Right hindlimb (tissue), 1 donor: Measurements from ENCODE around the gene PAFAH2.

Source experiments
- DNase-seq: peaks from one replicate; pipeline ENCODE4 v3.0.0-alpha.2; 2018

The PAFAH2 gene

GRCh38 chr1:25926731-25927496, 70.9 kb downstream of the PAFAH2 start:
- DNase-seq = peak; percentile 30

- DNase-seq = no peak
Measured at GRCh38 chr1:25924454-25924853, 73.4 kb downstream of the PAFAH2 start.

- peak; percentile 59 for DNase-seq
Measured at GRCh38 chr1:25922971-25923552, 74.8 kb downstream of the PAFAH2 start.

GRCh38 chr1:25922056-25922970, 75.5 kb downstream of the PAFAH2 start:
- DNase-seq = peak; percentile 63

- DNase-seq = no peak
Measured at GRCh38 chr1:25918615-25919014, 79.2 kb downstream of the PAFAH2 start.

GRCh38 chr1:25917996-25918395, 79.9 kb downstream of the PAFAH2 start:
- no peak for DNase-seq

GRCh38 chr1:25916460-25916859, 81.4 kb downstream of the PAFAH2 start:
- DNase-seq = no peak

- DNase-seq = no peak
Measured at GRCh38 chr1:25914074-25914995, 83.5 kb downstream of the PAFAH2 start.

- no peak for DNase-seq
Measured at GRCh38 chr1:25913206-25913605, 84.7 kb downstream of the PAFAH2 start.

- DNase-seq = no peak
Measured at GRCh38 chr1:25912076-25912831, 85.6 kb downstream of the PAFAH2 start.

GRCh38 chr1:25911162-25911561, 86.7 kb downstream of the PAFAH2 start:
- no peak for DNase-seq
